Measurements from ENCODE around the gene MOB3C.

The MOB3C gene

GRCh38 chr1:46659307-46659870 lies 42.8 kb upstream of the MOB3C start:
- Histone ChIP-seq H3K79me2 (ENCODE audit: insufficient read depth, low read length) (no peaks in the 10 kb centered on the region), H3K9ac (ENCODE audit: low read length) (no peak overlapping the region), H4K20me1 (ENCODE audit: low read depth, low read length) (no peaks in the 10 kb centered on the region), H2AFZ (ENCODE audit: low read depth, low read length, severe bottlenecking) (no peak overlapping the region), H3K4me3 (ENCODE audit: insufficient read depth, low read length, poor library complexity, severe bottlenecking) (no peak overlapping the region), H3K27me3 (ENCODE audit: low read length) (no peaks in the 10 kb centered on the region), H3F3A (ENCODE audit: insufficient read depth) (no peaks in the 10 kb centered on the region), H3K27ac (ENCODE audit: low read depth, low read length) (no peak overlapping the region), H3K9me3 (ENCODE audit: insufficient read depth, low read length) (no peaks in the 10 kb centered on the region), H3K36me3 (ENCODE audit: low read length) (peaks cover 28% of the 10 kb centered on the region; the same call in 1 of the 2 replicates), H3K4me2 (ENCODE audit: low read depth, low read length, poor library complexity, severe bottlenecking) (no peak overlapping the region), H3K9me2 (replicated peaks; ENCODE audit: insufficient read depth, low read length) (no peaks in the 10 kb centered on the region)
- TF ChIP-seq CTCF (IDR thresholded peaks at IDR 0.05; ENCODE audit: insufficient read depth, low read length, poor library complexity, severe bottlenecking), result no peak
- no peak for TF ChIP-seq EZH2phosphoT487 (conservative IDR thresholded peaks at IDR 0.05; ENCODE audit: low read length)

- Histone ChIP-seq H3K27ac (ENCODE audit: low read depth, low read length) (no peak overlapping the region), H3K4me3 (ENCODE audit: insufficient read depth, low read length, poor library complexity, severe bottlenecking) (no peak overlapping the region), H3K9me2 (replicated peaks; ENCODE audit: insufficient read depth, low read length) (no peaks in the 10 kb centered on the region), H3F3A (ENCODE audit: insufficient read depth) (no peaks in the 10 kb centered on the region), H3K27me3 (ENCODE audit: low read length) (no peaks in the 10 kb centered on the region), H3K9me3 (ENCODE audit: insufficient read depth, low read length) (no peaks in the 10 kb centered on the region), H3K36me3 (ENCODE audit: low read length) (peaks cover 22% of the 10 kb centered on the region; the same call in 1 of the 2 replicates), H4K20me1 (ENCODE audit: low read depth, low read length) (no peaks in the 10 kb centered on the region), H3K9ac (ENCODE audit: low read length) (no peak overlapping the region), H3K4me2 (ENCODE audit: low read depth, low read length, poor library complexity, severe bottlenecking) (no peak overlapping the region), H2AFZ (ENCODE audit: low read depth, low read length, severe bottlenecking) (no peak overlapping the region), H3K79me2 (ENCODE audit: insufficient read depth, low read length) (no peaks in the 10 kb centered on the region)
- TF ChIP-seq CTCF (IDR thresholded peaks at IDR 0.05; ENCODE audit: insufficient read depth, low read length, poor library complexity, severe bottlenecking), result no peak
- TF ChIP-seq EZH2phosphoT487 (conservative IDR thresholded peaks at IDR 0.05; ENCODE audit: low read length), result no peak
These were observed 41.2 kb upstream of the MOB3C start for GRCh38 chr1:46657775-46658174.

- H3K9ac ChIP-seq (ENCODE audit: low read length), result no peak overlapping the region
- no peak overlapping the region for H3K4me2 ChIP-seq (ENCODE audit: low read depth, low read length, poor library complexity, severe bottlenecking)
- H3K27ac ChIP-seq (ENCODE audit: low read depth, low read length), result no peak overlapping the region
- H2AFZ ChIP-seq (ENCODE audit: low read depth, low read length, severe bottlenecking), result no peak overlapping the region
- H3K79me2 ChIP-seq (ENCODE audit: insufficient read depth, low read length), result no peaks in the 10 kb centered on the region
- TF ChIP-seq EZH2phosphoT487 (conservative IDR thresholded peaks at IDR 0.05; ENCODE audit: low read length) (no peak), CTCF (IDR thresholded peaks at IDR 0.05; ENCODE audit: insufficient read depth, low read length, poor library complexity, severe bottlenecking) (no peak)
- no peaks in the 10 kb centered on the region for H3K9me2 ChIP-seq (replicated peaks; ENCODE audit: insufficient read depth, low read length)
- no peaks in the 10 kb centered on the region for H4K20me1 ChIP-seq (ENCODE audit: low read depth, low read length)
- no peaks in the 10 kb centered on the region for H3K27me3 ChIP-seq (ENCODE audit: low read length)
- H3K36me3 ChIP-seq (ENCODE audit: low read length), result peaks cover 27% of the 10 kb centered on the region; the same call in 1 of the 2 replicates
- H3K9me3 ChIP-seq (ENCODE audit: insufficient read depth, low read length), result no peaks in the 10 kb centered on the region
- no peaks in the 10 kb centered on the region for H3F3A ChIP-seq (ENCODE audit: insufficient read depth)
- no peak overlapping the region for H3K4me3 ChIP-seq (ENCODE audit: insufficient read depth, low read length, poor library complexity, severe bottlenecking)
These were observed 40.0 kb upstream of the MOB3C start for GRCh38 chr1:46656643-46657042.

Measured in SU-DHL-6 (cell line).